HepG2 (cell line): ENCODE measurements around the gene SMIM8. TPM values are rescaled to one million over a fixed set of nuclear protein-coding genes. Genes with fewer than 3 reads are reported as not detected.

Experiments used
- ARNT ChIP-seq: fragments of 450-650 bp; IDR thresholded peaks from 2 replicates; pipeline ENCODE4 v1.6.1; 2017
- BRCA1 ChIP-seq: sonication (generic); formaldehyde crosslinking; IDR thresholded peaks from 2 replicates; pipeline ENCODE4 v1.4.0; 2020; ENCODE audit warnings: missing genetic modification reagents
- CSRNP1 ChIP-seq: sonication (generic); formaldehyde crosslinking; IDR thresholded peaks from 2 replicates; pipeline ENCODE4 v1.8.1; 2023; ENCODE audit warnings: mild to moderate bottlenecking, missing genetic modification reagents
- E2F2 ChIP-seq: sonication (generic); formaldehyde crosslinking; IDR thresholded peaks from 2 replicates; pipeline ENCODE4 v1.4.0; 2020; ENCODE audit warnings: missing genetic modification reagents, borderline replicate concordance
- ESRRA ChIP-seq: sonication (generic); formaldehyde crosslinking; IDR thresholded peaks from 2 replicates; pipeline ENCODE4 v1.5.1; 2020; ENCODE audit warnings: mild to moderate bottlenecking, low read depth, missing genetic modification reagents
- HIC2 ChIP-seq: sonication (generic); formaldehyde crosslinking; IDR thresholded peaks from 2 replicates; pipeline ENCODE4 v1.9.0; 2022; ENCODE audit warnings: low read depth, missing genetic modification reagents
- HMG20B ChIP-seq: conservative IDR thresholded peaks from 2 replicates; pipeline ENCODE4 v1.6.1; 2016; ENCODE audit warnings: missing genetic modification reagents, missing compliant biosample characterization
- MED1 ChIP-seq: sonication (generic); formaldehyde crosslinking; IDR thresholded peaks from 2 replicates; pipeline ENCODE4 v1.4.0; 2020; ENCODE audit warnings: missing genetic modification reagents
- NFYC ChIP-seq: IDR thresholded peaks from 2 replicates; pipeline ENCODE4 v1.6.1; 2016; ENCODE audit warnings: missing genetic modification reagents, missing compliant biosample characterization
- PHF5A ChIP-seq: IDR thresholded peaks from one replicate; pipeline ENCODE4 v1.6.1; 2018; ENCODE audit warnings: low read depth, missing genetic modification reagents; ENCODE audit not compliant: unreplicated experiment
- TBX2 ChIP-seq: sonication (generic); formaldehyde crosslinking; IDR thresholded peaks from 2 replicates; pipeline ENCODE4 v1.5.0; 2020; ENCODE audit warnings: missing genetic modification reagents, mild to moderate bottlenecking, borderline replicate concordance
- TRIM22 ChIP-seq: fragments of 450-650 bp; IDR thresholded peaks from 2 replicates; pipeline ENCODE4 v1.6.1; 2017
- ZBTB26 ChIP-seq: IDR thresholded peaks from 2 replicates; pipeline ENCODE4 v1.6.1; 2016; ENCODE audit warnings: missing compliant biosample characterization, missing genetic modification reagents, borderline replicate concordance
- ZBTB3 ChIP-seq: sonication (generic); formaldehyde crosslinking; IDR thresholded peaks from 2 replicates; pipeline ENCODE4 v1.4.0; 2020; ENCODE audit warnings: low read depth, mild to moderate bottlenecking, moderate library complexity, missing genetic modification reagents, borderline replicate concordance
- ZGPAT ChIP-seq: IDR thresholded peaks from 2 replicates; pipeline ENCODE4 v1.6.1; 2016; ENCODE audit warnings: mild to moderate bottlenecking
- ZNF317 ChIP-seq: sonication (generic); formaldehyde crosslinking; IDR thresholded peaks from 2 replicates; pipeline ENCODE4 v1.5.0; 2020; ENCODE audit warnings: mild to moderate bottlenecking, missing genetic modification reagents
- ZNF34 ChIP-seq: sonication (generic); formaldehyde crosslinking; IDR thresholded peaks from 2 replicates; pipeline ENCODE4 v1.4.0; 2020; ENCODE audit warnings: mild to moderate bottlenecking, missing genetic modification reagents, borderline replicate concordance
- ZNF367 ChIP-seq: sonication (generic); formaldehyde crosslinking; IDR thresholded peaks from 2 replicates; pipeline ENCODE4 v1.4.0; 2020; ENCODE audit warnings: missing genetic modification reagents, borderline replicate concordance
- ZNF552 ChIP-seq: sonication (generic); formaldehyde crosslinking; IDR thresholded peaks from 2 replicates; pipeline ENCODE4 v1.9.0; 2022; ENCODE audit warnings: missing genetic modification reagents, mild to moderate bottlenecking, borderline replicate concordance
- ZNF605 ChIP-seq: sonication (generic); formaldehyde crosslinking; IDR thresholded peaks from 2 replicates; pipeline ENCODE4 v1.8.0; 2022; ENCODE audit warnings: mild to moderate bottlenecking, missing genetic modification reagents
- polyA plus RNA-seq, 8 experiments: library from polyadenylated mRNA; depleted of rRNA in 3 of 8; stranded (reverse) in 7 of 8; unstranded in 1 of 8; fragments of >200 nt; fragmentation: Illumina TruSeq in 4 of 8; extraction: Trizol in 4 of 8; gene quantifications; 2 replicates each; pipeline versions ENCODE4 v1.2.1 to v1.2.3, GENCODE V29; 2011 to 2016; ENCODE audit warnings: low read depth in 4 of 8, missing spikeins in 1 of 8, mixed read lengths in 1 of 8; ENCODE audit not compliant: insufficient read depth in 1 of 8
- total RNA-seq, 5 experiments: library from RNA; depleted of rRNA; stranded (reverse); fragments of >200 nt; fragmentation: Illumina TruSeq; extraction: Trizol; gene quantifications; 2 replicates each; pipeline ENCODE4 v1.2.3, GENCODE V29; 2016; ENCODE audit warnings: low read depth in 1 of 5

SMIM8 gene
- total and polyA plus RNA-seq, 2 of the 13 experiments (the other 11 are each of a cell fraction or from before 2014, with no cell fraction given), result 4.8 to 10.0 TPM

- TF ChIP-seq ZNF317 (CRISPR knock-in tag), result 0 out of 2 replicates have a peak, but pooled peaks have one; percentile 37
- TF ChIP-seq MED1 (CRISPR knock-in tag), result peak; percentile 70
- no peak for TF ChIP-seq ARNT
- peak; percentile 94 for TF ChIP-seq ZGPAT (CRISPR knock-in tag)
- no peak for TF ChIP-seq ZNF34
- no peak for TF ChIP-seq NFYC (CRISPR knock-in tag)
- 0 out of 2 replicates have a peak, but pooled peaks have one; percentile 34 for TF ChIP-seq ZBTB3 (CRISPR knock-in tag)
- TF ChIP-seq TBX2 (CRISPR knock-in tag), result peak; percentile 87; the same call in 1 of the 2 replicates
- no peak for TF ChIP-seq HIC2
- no peak for TF ChIP-seq TRIM22
- no peak for TF ChIP-seq HMG20B (CRISPR knock-in tag)
- no peak for TF ChIP-seq CSRNP1
- no peak for TF ChIP-seq ZNF552
- TF ChIP-seq BRCA1, result peak; percentile 93; the same call in 1 of the 2 replicates
- TF ChIP-seq ZBTB26, result no peak
- TF ChIP-seq ZNF367, result no peak
- TF ChIP-seq PHF5A (CRISPR knock-in tag), result peak; percentile 44
- TF ChIP-seq ZNF605 (CRISPR knock-in tag), result peak; percentile 52; the same call in 1 of the 2 replicates
- 0 out of 2 replicates have a peak, but pooled peaks have one; percentile 54 for TF ChIP-seq ESRRA (CRISPR knock-in tag)
- 0 out of 2 replicates have a peak, but pooled peaks have one; percentile 59 for TF ChIP-seq E2F2 (CRISPR knock-in tag)
These were observed at the start of gene SMIM8 (continued) for GRCh38 chr6:87322304-87323212.
